Measurements from ENCODE around the gene PRKAG3.
A peak's percentile ranks its signal among the peaks of the same experiment; 100 is the strongest.

Gene PRKAG3

DNA sequence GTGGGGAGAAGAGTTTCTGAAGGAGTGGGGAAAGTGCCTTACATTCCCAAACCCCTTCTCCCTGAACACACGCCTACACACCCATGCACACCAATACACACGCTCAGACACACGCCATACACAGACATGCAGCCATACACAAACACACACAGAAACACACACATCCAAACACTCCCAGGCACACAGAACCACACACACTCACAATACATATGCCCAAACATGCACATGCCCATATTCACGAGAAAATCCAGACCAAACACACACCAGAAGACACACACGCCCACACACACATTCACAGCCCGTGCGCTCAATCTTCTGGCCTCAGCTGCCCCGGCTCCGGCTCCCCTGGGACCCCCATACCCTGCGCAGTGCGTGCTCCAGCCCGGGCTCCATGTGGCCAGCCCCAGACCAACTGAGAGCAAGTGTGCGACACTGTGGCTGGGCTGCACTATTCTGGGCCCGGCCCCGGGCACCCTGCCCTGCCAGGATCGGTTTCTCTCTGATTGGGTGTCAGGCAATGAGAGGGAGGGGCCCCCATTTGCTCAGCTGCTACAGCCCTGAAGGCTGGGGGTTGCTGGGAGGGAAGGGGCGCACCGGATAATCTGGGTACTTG, at the start of gene PRKAG3:
PRKAG3 (minus strand) TSS at position 426 of the 613 bp plus-strand sequence.
- Histone ChIP-seq H3K4me1 (ENCODE audit: insufficient read depth, low read length) (no peaks in the 10 kb centered on the region; the same call in 1 of the 2 replicates), H3K9ac (ENCODE audit: low read depth, low read length) (no peak within 1 kb of the TSS), H3K36me3 (ENCODE audit: insufficient read depth, low read length) (no peaks in the 10 kb centered on the region), H3K9me3 (ENCODE audit: control insufficient read depth, insufficient read depth, low read length) (no peaks in the 10 kb centered on the region)

DNA sequence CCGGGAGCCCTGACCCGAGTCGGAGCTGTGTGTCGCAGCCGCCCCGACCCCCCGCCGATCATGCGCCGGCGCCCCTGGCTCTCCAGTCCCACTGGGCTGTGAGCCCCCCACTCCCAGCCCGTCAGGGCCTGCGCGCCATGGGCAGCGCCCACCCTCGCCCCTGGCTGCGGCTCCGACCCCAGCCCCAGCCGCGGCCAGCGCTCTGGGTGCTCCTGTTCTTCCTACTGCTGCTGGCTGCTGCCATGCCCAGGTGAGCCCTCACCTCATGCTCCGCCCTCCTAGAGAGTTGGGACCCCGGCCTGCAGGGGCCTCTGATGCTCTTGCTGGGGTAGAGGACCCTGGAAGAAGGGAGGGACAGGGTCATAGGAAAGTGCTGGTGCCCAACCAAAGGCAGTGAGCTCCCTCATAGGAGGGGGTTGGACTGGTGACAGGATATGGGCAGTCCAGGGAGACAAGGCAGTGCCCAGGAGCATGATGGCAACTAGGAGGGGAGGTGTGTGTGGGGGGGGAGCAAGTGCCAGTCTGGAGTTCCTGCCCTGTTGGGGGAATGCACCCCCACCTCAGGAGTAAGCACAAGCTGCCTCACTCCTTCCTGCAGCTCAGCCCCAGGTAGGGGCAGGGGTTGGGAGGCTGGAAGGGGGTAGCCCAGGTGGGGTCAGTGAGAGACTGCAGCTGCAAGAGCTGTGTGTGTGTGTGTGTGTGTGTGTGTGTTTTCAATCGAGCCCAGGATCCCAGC, 49.4 kb upstream of the PRKAG3 start:
- Histone ChIP-seq H3K9me3 (ENCODE audit: control insufficient read depth, insufficient read depth, low read length) (no peaks in the 10 kb centered on the region), H3K9ac (ENCODE audit: low read depth, low read length) (peak overlapping the region; percentile 27; the same call in 1 of the 2 replicates), H3K4me1 (ENCODE audit: insufficient read depth, low read length) (peaks cover 20% of the 10 kb centered on the region), H3K36me3 (ENCODE audit: insufficient read depth, low read length) (no peaks in the 10 kb centered on the region)

DNA sequence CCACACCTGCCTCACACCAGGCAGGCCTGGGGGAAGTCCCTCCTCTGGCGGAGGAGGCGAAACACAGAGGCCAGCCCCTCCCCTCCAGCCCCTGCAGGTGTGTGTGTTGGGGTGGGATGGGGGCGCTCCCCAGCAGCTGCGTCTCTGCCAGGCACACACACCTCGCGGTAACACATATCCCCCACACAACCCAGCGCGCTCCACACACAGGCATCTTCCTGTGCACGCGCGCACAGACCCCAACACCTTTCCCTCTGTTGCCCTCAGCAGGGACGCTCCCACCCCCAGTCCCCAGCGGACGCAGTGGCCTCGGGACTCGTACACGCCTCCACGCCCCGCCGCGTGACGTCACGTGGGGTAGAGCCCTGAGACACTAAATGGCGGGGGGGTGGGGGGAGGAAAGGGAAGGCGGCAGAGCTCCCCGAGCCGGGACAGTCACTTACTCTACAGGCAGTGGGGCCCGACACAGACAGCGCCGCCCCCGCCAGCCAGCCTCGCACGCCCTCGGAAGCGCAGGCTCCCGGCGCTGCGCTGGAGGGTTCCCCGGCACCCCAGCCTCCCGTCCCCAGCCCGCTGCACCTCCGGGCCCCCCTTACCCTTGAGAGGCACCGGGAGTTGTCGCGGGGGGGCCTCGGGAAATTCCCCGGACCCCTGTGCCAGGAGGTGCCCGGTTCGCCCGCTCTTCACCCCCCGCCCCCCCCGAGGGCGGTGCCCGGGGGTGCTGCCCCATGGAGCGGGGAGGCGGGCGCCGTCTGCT, 48.7 kb upstream of the PRKAG3 start, which contains the start of gene WNT10A:
WNT10A (plus strand) TSS at position 751 of the 757 bp plus-strand sequence. CDS start 144 bp downstream, outside the sequence.
- no peaks in the 10 kb centered on the region for H3K36me3 ChIP-seq (ENCODE audit: insufficient read depth, low read length)
- H3K9me3 ChIP-seq (ENCODE audit: control insufficient read depth, insufficient read depth, low read length): no peaks in the 10 kb centered on the region
- peaks cover 20% of the 10 kb centered on the region for H3K4me1 ChIP-seq (ENCODE audit: insufficient read depth, low read length)
- H3K9ac ChIP-seq (ENCODE audit: low read depth, low read length): peak within 1 kb of the TSS; percentile 27; the same call in 1 of the 2 replicates

DNA sequence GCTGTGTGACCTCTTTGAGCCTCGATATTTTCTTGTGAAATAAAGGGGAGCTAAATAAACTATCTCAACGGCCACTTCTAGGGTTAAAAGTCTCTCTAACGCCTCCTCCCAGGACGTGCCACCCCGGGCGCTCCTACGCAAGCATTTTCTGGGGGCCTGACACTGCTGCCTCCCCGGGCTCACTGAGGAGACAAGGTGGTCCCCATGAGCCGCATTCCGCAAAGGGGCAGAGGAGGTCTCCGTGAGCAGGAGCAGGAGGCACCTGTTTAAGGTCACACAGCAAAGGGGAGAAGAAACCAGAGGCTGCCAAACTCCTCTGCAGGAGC, 48.1 kb upstream of the PRKAG3 start:
- Histone ChIP-seq H3K4me1 (ENCODE audit: insufficient read depth, low read length) (peaks cover 20% of the 10 kb centered on the region), H3K36me3 (ENCODE audit: insufficient read depth, low read length) (no peaks in the 10 kb centered on the region), H3K9ac (ENCODE audit: low read depth, low read length) (no peak overlapping the region), H3K9me3 (ENCODE audit: control insufficient read depth, insufficient read depth, low read length) (no peaks in the 10 kb centered on the region)

DNA sequence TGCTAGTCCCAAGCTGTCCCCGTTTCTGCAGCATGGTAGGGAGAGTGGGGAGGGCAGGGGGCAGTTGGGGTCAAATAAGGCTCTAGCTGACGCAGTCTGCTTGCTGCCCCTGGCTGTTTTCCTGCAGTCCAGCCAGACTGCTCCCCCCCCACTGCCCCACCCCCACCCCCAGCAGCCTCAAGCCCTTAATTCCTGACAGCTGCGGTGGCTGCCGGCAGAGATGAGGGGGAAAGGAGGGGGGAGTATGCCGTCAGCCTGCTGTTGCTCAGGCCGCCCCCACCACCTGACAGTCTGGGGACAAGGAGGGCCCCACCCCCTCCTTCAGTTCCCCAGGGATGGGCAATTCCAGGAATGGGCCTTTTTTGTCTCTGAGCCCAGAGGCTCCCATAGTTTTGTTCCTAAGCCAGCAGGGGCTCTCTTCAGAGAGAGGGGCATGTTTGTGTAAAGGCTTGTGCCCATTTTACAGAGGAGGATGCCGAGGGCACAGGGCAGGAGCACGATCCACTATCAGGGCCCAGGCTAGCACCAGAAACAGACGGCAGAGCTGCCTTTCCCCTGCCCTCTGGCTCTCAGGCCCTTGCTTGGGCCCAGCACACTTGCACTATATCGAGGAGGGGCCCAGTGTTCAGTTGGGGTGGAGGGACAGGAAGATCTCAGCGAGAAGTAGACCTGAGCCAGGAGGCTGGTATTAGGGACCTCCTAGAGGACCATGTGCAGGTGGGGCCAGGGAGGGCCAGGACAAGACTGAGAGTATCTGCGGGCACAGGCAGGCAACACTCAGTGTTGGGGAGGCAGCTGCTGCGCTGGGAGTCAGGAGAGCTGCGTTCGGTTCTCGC, 47.5 kb upstream of the PRKAG3 start:
- H3K4me1 ChIP-seq (ENCODE audit: insufficient read depth, low read length): peaks cover 20% of the 10 kb centered on the region
- no peak overlapping the region for H3K9ac ChIP-seq (ENCODE audit: low read depth, low read length)
- H3K9me3 ChIP-seq (ENCODE audit: control insufficient read depth, insufficient read depth, low read length): no peaks in the 10 kb centered on the region
- H3K36me3 ChIP-seq (ENCODE audit: insufficient read depth, low read length): no peaks in the 10 kb centered on the region

DNA sequence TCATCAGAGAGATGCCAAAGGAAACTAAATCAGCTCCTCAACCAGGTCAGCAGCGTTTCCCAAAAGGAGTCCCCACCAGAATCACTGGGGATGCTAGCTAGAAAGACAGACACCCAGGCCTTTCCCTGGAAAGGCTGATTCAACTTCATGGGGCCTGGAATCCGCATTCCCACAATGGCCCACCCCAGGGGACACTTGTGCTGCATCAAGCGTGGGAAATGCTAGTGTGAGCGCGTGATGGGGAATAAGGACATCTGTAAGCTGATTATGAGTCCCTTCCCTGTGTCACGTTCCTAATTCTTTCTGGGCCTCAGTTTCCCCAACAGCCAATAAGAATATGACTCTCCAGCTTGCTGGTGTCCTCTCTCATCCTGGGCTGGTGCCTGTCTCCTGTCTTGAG, 46.9 kb upstream of the PRKAG3 start:
- no peak overlapping the region for H3K9ac ChIP-seq (ENCODE audit: low read depth, low read length)
- no peaks in the 10 kb centered on the region for H3K36me3 ChIP-seq (ENCODE audit: insufficient read depth, low read length)
- H3K9me3 ChIP-seq (ENCODE audit: control insufficient read depth, insufficient read depth, low read length): no peaks in the 10 kb centered on the region
- peaks cover 20% of the 10 kb centered on the region for H3K4me1 ChIP-seq (ENCODE audit: insufficient read depth, low read length)

DNA sequence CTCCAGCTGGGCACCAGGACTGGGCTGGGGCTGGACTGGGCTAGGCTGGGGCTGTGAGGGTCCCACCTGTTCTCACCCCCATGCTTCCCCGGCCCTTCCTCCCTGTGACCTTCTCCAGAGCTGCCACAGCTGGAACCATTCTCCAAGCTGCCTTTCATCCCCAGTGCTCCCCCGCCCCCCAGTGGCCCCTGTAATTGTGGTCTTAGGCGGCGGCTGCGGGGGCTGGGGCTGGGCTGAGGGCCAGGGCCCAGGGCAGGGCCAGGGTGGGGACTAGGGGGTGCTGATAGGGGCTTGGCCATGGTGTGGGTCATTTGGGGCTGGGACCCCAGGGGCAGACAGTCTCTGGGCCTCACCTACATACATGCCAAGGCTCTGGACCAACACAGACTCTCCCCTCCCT, 46.3 kb upstream of the PRKAG3 start:
- no peaks in the 10 kb centered on the region for H3K36me3 ChIP-seq (ENCODE audit: insufficient read depth, low read length)
- peaks cover 20% of the 10 kb centered on the region for H3K4me1 ChIP-seq (ENCODE audit: insufficient read depth, low read length)
- H3K9me3 ChIP-seq (ENCODE audit: control insufficient read depth, insufficient read depth, low read length): no peaks in the 10 kb centered on the region
- no peak overlapping the region for H3K9ac ChIP-seq (ENCODE audit: low read depth, low read length)

DNA sequence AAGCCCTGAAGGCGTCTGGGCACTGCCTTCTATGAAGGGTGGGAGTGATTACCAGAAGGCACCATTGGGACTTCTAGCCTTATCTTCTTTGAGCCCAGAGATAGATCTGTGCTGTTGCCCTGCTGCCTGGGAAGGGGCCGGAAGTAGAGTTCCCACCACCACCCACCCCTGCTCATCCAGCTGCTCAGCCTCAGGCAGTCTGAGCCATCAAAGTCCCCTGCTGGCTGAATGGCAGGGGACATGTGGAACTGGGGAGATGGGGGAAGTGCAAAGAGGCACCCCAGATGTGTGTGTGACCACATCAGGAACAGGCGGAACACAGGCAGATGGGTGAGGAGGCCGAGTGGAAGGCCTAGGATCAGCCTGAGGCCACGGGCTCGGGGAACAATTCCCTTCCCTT, 45.7 kb upstream of the PRKAG3 start:
- Histone ChIP-seq H3K9me3 (ENCODE audit: control insufficient read depth, insufficient read depth, low read length) (no peaks in the 10 kb centered on the region), H3K9ac (ENCODE audit: low read depth, low read length) (no peak overlapping the region), H3K4me1 (ENCODE audit: insufficient read depth, low read length) (peaks cover 22% of the 10 kb centered on the region), H3K36me3 (ENCODE audit: insufficient read depth, low read length) (no peaks in the 10 kb centered on the region)

DNA sequence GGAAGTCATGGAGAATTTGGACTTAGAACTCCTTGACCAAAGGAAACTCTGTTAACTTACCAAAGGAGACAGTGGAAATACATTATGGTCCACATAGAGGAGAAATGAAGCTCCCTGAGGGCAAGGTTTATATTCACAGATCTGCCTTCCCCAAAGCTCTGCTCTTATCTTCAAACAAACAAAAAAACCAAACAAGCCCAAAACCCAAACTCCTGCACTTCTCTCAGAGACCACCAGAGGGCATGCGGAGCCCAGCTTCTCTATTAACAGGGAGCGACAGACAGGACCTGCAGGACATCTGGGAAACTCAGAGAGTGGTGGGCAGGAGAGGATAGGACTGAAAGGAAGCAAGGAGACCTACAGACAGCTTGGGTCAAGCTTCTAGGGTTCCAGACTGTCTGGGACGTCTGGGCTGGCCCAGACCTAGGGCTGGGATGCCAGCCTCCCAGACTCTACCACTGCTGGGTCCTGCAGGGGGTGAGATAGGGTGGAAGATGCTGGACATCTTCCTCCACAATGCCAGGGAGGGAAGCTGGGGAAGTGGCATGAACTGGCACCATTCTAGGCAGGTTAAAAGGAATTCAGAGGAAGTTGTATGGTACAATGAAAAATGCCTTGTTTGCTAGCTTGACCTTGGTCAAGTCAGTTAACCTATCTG, 45.1 kb upstream of the PRKAG3 start:
- H3K4me1 ChIP-seq (ENCODE audit: insufficient read depth, low read length): peaks cover 27% of the 10 kb centered on the region
- H3K9ac ChIP-seq (ENCODE audit: low read depth, low read length): no peak overlapping the region

DNA sequence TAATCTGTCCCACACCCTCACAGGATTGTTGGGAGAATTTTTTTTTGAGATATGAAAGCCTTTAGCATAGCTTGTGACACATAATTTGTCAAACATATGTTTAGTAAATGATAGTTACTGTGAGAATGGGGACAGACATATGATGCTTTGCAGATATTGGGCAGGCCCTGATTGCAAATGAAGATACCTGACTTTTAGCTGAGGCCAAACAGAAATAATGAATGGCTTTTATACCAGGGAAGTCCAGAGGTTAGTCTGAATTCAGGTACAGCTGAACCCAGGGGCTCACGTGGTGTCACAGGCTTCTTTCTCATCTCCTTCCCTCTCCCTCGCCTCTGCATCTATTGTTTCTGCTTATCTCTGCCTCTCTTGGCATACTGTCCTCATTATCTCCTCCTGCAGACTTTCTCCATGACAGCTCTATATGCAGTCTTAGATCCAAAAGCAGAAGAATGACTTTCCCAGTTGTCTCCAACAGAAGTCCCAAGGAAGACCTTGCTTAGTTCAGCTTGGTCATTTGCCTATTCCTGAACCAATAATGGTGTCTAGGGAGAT, 44.2 kb upstream of the PRKAG3 start:
- Histone ChIP-seq H3K36me3 (ENCODE audit: insufficient read depth, low read length) (no peaks in the 10 kb centered on the region), H3K9me3 (ENCODE audit: control insufficient read depth, insufficient read depth, low read length) (no peaks in the 10 kb centered on the region), H3K9ac (ENCODE audit: low read depth, low read length) (no peak overlapping the region), H3K4me1 (ENCODE audit: insufficient read depth, low read length) (peaks cover 27% of the 10 kb centered on the region)

More for the DNA sequence above, 45.1 kb upstream of the PRKAG3 start:
- Histone ChIP-seq H3K36me3 (ENCODE audit: insufficient read depth, low read length) (no peaks in the 10 kb centered on the region), H3K9me3 (ENCODE audit: control insufficient read depth, insufficient read depth, low read length) (no peaks in the 10 kb centered on the region)

DNA sequence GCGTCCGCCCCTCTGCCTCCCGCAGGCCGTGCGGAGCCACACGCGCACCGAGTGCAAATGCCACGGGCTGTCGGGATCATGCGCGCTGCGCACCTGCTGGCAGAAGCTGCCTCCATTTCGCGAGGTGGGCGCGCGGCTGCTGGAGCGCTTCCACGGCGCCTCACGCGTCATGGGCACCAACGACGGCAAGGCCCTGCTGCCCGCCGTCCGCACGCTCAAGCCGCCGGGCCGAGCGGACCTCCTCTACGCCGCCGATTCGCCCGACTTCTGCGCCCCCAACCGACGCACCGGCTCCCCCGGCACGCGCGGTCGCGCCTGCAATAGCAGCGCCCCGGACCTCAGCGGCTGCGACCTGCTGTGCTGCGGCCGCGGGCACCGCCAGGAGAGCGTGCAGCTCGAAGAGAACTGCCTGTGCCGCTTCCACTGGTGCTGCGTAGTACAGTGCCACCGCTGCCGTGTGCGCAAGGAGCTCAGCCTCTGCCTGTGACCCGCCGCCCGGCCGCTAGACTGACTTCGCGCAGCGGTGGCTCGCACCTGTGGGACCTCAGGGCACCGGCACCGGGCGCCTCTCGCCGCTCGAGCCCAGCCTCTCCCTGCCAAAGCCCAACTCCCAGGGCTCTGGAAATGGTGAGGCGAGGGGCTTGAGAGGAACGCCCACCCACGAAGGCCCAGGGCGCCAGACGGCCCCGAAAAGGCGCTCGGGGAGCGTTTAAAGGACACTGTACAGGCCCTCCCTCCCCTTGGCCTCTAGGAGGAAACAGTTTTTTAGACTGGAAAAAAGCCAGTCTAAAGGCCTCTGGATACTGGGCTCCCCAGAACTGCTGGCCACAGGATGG, 42.0 kb upstream of the PRKAG3 start:
- Histone ChIP-seq H3K9ac (ENCODE audit: low read depth, low read length) (no peak overlapping the region; the same call in 1 of the 2 replicates), H3K4me1 (ENCODE audit: insufficient read depth, low read length) (peaks cover 17% of the 10 kb centered on the region), H3K9me3 (ENCODE audit: control insufficient read depth, insufficient read depth, low read length) (no peaks in the 10 kb centered on the region)

DNA sequence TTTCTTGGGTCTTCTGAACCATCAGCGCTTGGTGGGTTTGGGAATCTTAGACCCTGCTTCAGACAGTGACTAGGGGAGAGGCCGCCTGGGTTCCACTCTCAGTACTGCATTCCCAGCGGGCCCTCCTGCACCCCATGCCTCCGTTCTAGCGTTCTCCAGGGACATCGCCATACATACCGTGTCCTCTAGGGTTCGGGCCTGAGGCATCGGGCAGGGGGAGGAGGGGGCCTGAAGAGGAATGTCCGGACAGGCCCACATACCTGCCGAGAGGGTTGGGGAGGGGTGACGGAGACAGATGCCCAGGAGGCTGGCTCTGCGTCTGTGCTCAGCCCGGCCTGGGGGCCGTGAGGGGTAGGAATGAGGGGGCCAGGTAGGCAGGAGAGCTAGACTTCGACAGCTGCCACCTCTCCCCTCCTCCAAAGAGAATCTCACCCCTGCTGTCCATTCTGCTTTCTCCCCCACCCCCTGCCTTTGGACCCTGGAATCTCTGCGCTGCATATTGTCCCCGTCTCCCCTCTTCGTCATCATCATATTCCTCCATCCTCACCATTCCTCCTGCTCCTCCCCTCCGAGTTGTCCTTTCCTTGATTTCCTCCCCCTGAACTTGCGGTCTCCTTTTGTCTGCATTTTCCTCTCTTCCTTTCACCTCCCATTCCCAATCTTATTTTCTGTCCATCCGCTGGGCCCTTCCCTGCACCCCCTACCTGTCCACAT, 41.2 kb upstream of the PRKAG3 start:
- Histone ChIP-seq H3K9ac (ENCODE audit: low read depth, low read length) (no peak overlapping the region; the same call in 1 of the 2 replicates), H3K4me1 (ENCODE audit: insufficient read depth, low read length) (peaks cover 11% of the 10 kb centered on the region; the same call in 1 of the 2 replicates)

More for the DNA sequence above, 42.0 kb upstream of the PRKAG3 start:
- no peaks in the 10 kb centered on the region for H3K36me3 ChIP-seq (ENCODE audit: insufficient read depth, low read length)

More for the DNA sequence above, 41.2 kb upstream of the PRKAG3 start:
- H3K9me3 ChIP-seq (ENCODE audit: control insufficient read depth, insufficient read depth, low read length): no peaks in the 10 kb centered on the region
- H3K36me3 ChIP-seq (ENCODE audit: insufficient read depth, low read length): no peaks in the 10 kb centered on the region
